PC-3 (cell line): ENCODE measurements around the gene KLHL34. TPM values are rescaled to one million over a fixed set of nuclear protein-coding genes. Genes with fewer than 3 reads are reported as not detected.

Experiments
- ATAC-seq: fragments of 200-7000 bp; cut with Tn5 transposase; 2 replicates; pipeline ENCODE4 v1.9.1; 2020; ENCODE audit warnings: mild to moderate bottlenecking, moderate library complexity
- BruUV-seq: library from RNA; stranded (reverse); fragments of 400-500 nt; replicated peaks from 2 replicates; lab custom pipeline; 2021; lab: Mats Ljungman, UMichigan
- CTCF ChIA-PET: fragments of 300-600 bp; sonication (Branson Sonifier 250); formaldehyde crosslinking; loops from one replicate; lab custom pipeline; 2022; ENCODE audit warnings: antibody characterized with exemption; lab: Charles Lee
- POLR2A ChIA-PET: fragments of 300-600 bp; sonication (Branson Sonifier 250); formaldehyde crosslinking; loops from one replicate; lab custom pipeline; 2022; ENCODE audit warnings: antibody characterized with exemption; ENCODE audit not compliant: unreplicated experiment; lab: Charles Lee
- DNase-seq: peaks from one replicate; pipeline ENCODE4 v3.0.0-alpha.2; 2015
- H2AFZ ChIP-seq: fragments of 300-600 bp; sonication (generic); 2 replicates; pipeline ENCODE4 v1.6.0; 2016; ENCODE audit warnings: antibody characterized with exemption, low read length
- H3F3A ChIP-seq: fragments of 300-600 bp; sonication (generic); one replicate; pipeline ENCODE4 v1.6.0; 2017; ENCODE audit warnings: antibody characterized with exemption, low read length, control low read depth, mild to moderate bottlenecking; ENCODE audit not compliant: unreplicated experiment
- H3K27ac ChIP-seq: fragments of 300-600 bp; sonication (generic); 2 replicates; pipeline ENCODE4 v1.5.1; 2016; ENCODE audit warnings: mild to moderate bottlenecking, low read length
- H3K27me3 ChIP-seq: fragments of 300-600 bp; sonication (generic); 2 replicates; pipeline ENCODE4 v1.6.1; 2016; ENCODE audit warnings: low read length, mixed read lengths
- H3K36me3 ChIP-seq: fragments of 300-600 bp; sonication (generic); 2 replicates; pipeline ENCODE4 v1.6.1; 2016; ENCODE audit warnings: low read depth, mixed run types, low read length, mixed read lengths
- H3K4me1 ChIP-seq: fragments of 300-600 bp; sonication (generic); 2 replicates; pipeline ENCODE4 v1.5.1; 2016; ENCODE audit warnings: low read length; ENCODE audit not compliant: insufficient read depth
- H3K4me2 ChIP-seq: fragments of 300-600 bp; sonication (generic); 2 replicates; pipeline ENCODE4 v1.6.0; 2016; ENCODE audit warnings: low read length
- H3K4me3 ChIP-seq: fragments of 300-600 bp; sonication (generic); 2 replicates; pipeline ENCODE4 v1.5.1; 2016; ENCODE audit warnings: mild to moderate bottlenecking, low read length, mixed read lengths
- H3K79me2 ChIP-seq: fragments of 300-600 bp; sonication (generic); 2 replicates; pipeline ENCODE4 v1.6.1; 2017; ENCODE audit warnings: low read length, mixed read lengths
- H3K9ac ChIP-seq: fragments of 300-600 bp; sonication (generic); 2 replicates; pipeline ENCODE4 v1.6.0; 2016; ENCODE audit warnings: mild to moderate bottlenecking, low read length
- H3K9me2 ChIP-seq: fragments of 300-600 bp; sonication (generic); replicated peaks from 2 replicates; pipeline ENCODE4 v1.6.1; 2016; ENCODE audit warnings: mixed run types, low read length, mixed read lengths
- H3K9me3 ChIP-seq: fragments of 300-600 bp; sonication (generic); 2 replicates; pipeline ENCODE4 v1.6.1; 2016; ENCODE audit warnings: low read length, mixed read lengths
- H4K20me1 ChIP-seq: fragments of 300-600 bp; sonication (generic); 2 replicates; pipeline ENCODE4 v1.6.1; 2016; ENCODE audit warnings: low read length, mixed read lengths
- EZH2 ChIP-seq: fragments of 300-600 bp; sonication (generic); IDR thresholded peaks from one replicate; pipeline ENCODE4 v1.6.1; 2017; ENCODE audit warnings: antibody characterized with exemption, mild to moderate bottlenecking, low read length; ENCODE audit not compliant: unreplicated experiment
- EZH2phosphoT487 ChIP-seq: fragments of 300-600 bp; sonication (generic); IDR thresholded peaks from 2 replicates; pipeline ENCODE4 v1.6.1; 2018; ENCODE audit warnings: mild to moderate bottlenecking, antibody characterized with exemption, low read length, borderline replicate concordance
- intact Hi-C: fragments of 100-400 bp; cut with micrococcal nuclease; formaldehyde crosslinking; loops from 2 replicates; pipeline ENCODE4 v1.9.0; 2023
- total RNA-seq: library from RNA; depleted of rRNA; stranded (reverse); fragments of >200 nt; gene quantifications from 2 replicates; pipeline ENCODE4 v1.2.3, GENCODE V29; 2014
- TF ChIP-seq, protein P1 (sequence below): fragments of 300-600 bp; sonication (generic); conservative IDR thresholded peaks from 2 replicates; pipeline ENCODE4 v1.5.1; 2017; ENCODE audit warnings: antibody characterized with exemption, low read depth, mild to moderate bottlenecking, low read length

The KLHL34 gene
- total RNA-seq, 1 experiment from 2014 or later, result not detected

DNA sequence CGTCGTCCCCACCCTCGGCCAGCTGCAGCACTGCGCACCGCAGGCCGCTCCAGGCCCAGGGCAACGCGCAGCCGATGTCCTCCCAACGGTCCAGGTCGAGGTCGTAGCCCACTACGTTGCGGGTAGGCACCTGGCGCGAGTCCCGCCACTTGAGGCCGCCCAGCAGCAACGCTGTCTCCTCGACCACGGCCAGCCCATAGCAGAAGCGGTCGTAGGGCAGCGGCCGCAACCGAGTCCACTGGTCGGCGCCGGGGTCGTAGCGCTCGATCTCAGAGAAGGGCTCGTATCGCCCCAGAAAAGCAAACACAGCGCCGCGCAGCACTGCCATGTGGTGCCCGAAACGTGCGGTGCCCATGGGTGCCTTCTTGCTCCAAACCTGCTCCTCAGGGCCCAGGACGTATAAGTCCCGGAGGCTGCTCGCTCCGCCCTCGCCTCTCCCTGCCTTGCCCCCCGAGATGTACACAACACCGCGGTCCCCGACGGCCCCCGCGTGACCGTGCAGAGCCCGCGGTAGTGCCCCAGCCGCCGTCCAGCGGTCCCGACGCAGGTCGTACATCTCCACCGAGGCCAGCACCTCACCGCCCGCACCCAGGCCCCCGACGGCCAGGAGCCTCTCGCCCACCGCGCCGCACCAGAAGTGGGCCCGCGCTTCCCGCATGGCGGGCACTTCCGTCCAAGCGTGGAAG, 2.1 kb downstream of the KLHL34 start:
- H3K9me2 ChIP-seq, result no peaks in the 10 kb centered on the region
- no peaks in the 10 kb centered on the region for H3K36me3 ChIP-seq
- H3K4me2 ChIP-seq, result no peak overlapping the region
- ChIA-PET POLR2A (no interaction called here), CTCF (no interaction called here)
- H4K20me1 ChIP-seq, result no peaks in the 10 kb centered on the region
- no peaks in the 10 kb centered on the region for H3K27me3 ChIP-seq
- no peak overlapping the region for H3K27ac ChIP-seq
- intact Hi-C loops, result no loop called here
- no peak for DNase-seq
- no peak overlapping the region for H2AFZ ChIP-seq
- H3K4me1 ChIP-seq, result peaks cover 4% of the 10 kb centered on the region; the same call in 1 of the 2 replicates
- H3K9ac ChIP-seq, result no peak overlapping the region
- no peaks in the 10 kb centered on the region for H3K79me2 ChIP-seq
- TF ChIP-seq, protein P1, sequence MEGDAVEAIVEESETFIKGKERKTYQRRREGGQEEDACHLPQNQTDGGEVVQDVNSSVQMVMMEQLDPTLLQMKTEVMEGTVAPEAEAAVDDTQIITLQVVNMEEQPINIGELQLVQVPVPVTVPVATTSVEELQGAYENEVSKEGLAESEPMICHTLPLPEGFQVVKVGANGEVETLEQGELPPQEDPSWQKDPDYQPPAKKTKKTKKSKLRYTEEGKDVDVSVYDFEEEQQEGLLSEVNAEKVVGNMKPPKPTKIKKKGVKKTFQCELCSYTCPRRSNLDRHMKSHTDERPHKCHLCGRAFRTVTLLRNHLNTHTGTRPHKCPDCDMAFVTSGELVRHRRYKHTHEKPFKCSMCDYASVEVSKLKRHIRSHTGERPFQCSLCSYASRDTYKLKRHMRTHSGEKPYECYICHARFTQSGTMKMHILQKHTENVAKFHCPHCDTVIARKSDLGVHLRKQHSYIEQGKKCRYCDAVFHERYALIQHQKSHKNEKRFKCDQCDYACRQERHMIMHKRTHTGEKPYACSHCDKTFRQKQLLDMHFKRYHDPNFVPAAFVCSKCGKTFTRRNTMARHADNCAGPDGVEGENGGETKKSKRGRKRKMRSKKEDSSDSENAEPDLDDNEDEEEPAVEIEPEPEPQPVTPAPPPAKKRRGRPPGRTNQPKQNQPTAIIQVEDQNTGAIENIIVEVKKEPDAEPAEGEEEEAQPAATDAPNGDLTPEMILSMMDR, result no peak
- no peak for TF ChIP-seq EZH2
- TF ChIP-seq EZH2phosphoT487, result no peak
- BruUV-seq, result no TSS peak
- H3F3A ChIP-seq, result no peaks in the 10 kb centered on the region
- no peak overlapping the region for H3K4me3 ChIP-seq
- ATAC-seq, result no peak
- H3K9me3 ChIP-seq, result no peaks in the 10 kb centered on the region

DNA sequence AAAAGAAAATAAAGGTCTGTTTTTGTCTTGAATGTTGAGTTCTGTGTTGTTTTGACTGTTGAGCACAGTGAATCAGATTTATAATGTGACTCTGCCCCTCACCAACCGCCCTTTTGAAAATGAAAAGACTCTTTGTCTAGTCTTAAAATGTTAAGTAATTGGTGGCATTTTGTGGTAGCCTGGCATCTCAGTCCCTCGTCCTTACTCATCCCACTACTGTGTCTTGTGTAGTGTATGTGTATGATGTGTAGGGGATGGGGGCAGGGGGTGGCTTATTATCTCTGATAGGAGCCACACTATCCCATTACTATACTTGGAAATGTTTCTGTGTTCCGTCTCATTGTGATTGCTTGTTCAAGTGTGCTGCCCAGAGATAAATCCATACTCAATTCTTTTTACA, 12.2 kb downstream of the KLHL34 start:
- no peak overlapping the region for H3K4me3 ChIP-seq

DNA sequence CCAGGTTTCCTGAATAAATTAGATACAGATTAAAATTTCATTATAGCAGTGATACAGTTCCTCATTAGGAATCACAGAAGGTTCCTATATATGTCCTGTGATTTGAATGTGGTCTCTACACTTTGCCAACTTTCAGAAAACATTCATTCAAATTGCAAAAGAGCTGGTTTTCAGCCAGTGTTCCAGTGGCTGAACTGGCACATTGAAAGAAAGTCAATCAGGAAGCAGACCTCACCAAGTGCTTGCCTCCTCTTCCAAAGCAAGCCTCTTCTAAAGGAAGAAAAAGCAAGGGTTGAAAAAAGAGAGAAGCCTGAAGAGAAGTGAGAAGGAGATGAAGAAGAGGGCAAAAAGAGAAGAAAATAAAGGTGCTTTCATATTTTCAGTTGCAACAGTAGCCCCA, 12.7 kb downstream of the KLHL34 start:
- no peak overlapping the region for H3K9ac ChIP-seq
- intact Hi-C loops, result no loop called here
- no TSS peak for BruUV-seq
- H3K79me2 ChIP-seq, result no peaks in the 10 kb centered on the region
- H4K20me1 ChIP-seq, result no peaks in the 10 kb centered on the region
- no peaks in the 10 kb centered on the region for H3K9me2 ChIP-seq
- POLR2A ChIA-PET, result no interaction called here
- H3K4me2 ChIP-seq, result no peak overlapping the region
- CTCF ChIA-PET, result no interaction called here
- H2AFZ ChIP-seq, result no peak overlapping the region
- H3K27ac ChIP-seq, result no peak overlapping the region
- H3K27me3 ChIP-seq, result no peaks in the 10 kb centered on the region
- no peaks in the 10 kb centered on the region for H3F3A ChIP-seq
- no peaks in the 10 kb centered on the region for H3K9me3 ChIP-seq
- H3K4me1 ChIP-seq, result no peaks in the 10 kb centered on the region
- no peak for DNase-seq
- TF ChIP-seq EZH2phosphoT487 (no peak), EZH2 (no peak)
- TF ChIP-seq, protein P1, result no peak
- no peak overlapping the region for H3K4me3 ChIP-seq
- no peaks in the 10 kb centered on the region for H3K36me3 ChIP-seq
- no peak for ATAC-seq

More for the DNA sequence above, 12.2 kb downstream of the KLHL34 start:
- POLR2A ChIA-PET, result no interaction called here
- no peak for ATAC-seq
- Histone ChIP-seq H3K4me2 (no peak overlapping the region), H2AFZ (no peak overlapping the region), H3F3A (no peaks in the 10 kb centered on the region), H3K27ac (no peak overlapping the region), H4K20me1 (no peaks in the 10 kb centered on the region), H3K9me3 (no peaks in the 10 kb centered on the region), H3K4me1 (no peaks in the 10 kb centered on the region), H3K9ac (no peak overlapping the region), H3K36me3 (no peaks in the 10 kb centered on the region), H3K79me2 (no peaks in the 10 kb centered on the region), H3K9me2 (no peaks in the 10 kb centered on the region), H3K27me3 (no peaks in the 10 kb centered on the region)
- no peak for TF ChIP-seq EZH2
- TF ChIP-seq, protein P1, result no peak
- TF ChIP-seq EZH2phosphoT487, result no peak
- CTCF ChIA-PET, result no interaction called here
- intact Hi-C loops, result no loop called here
- BruUV-seq, result no TSS peak
- DNase-seq, result no peak
